Measurements from ENCODE around the gene BMF. TPM values are rescaled to one million over a fixed set of nuclear protein-coding genes. Genes with fewer than 3 reads are reported as not detected.

Gene BMF
- total RNA-seq, 1 donor from 2014 or later, result 153 TPM

Other genes with a start within 250 kb of the BMF start
- gene GPR176, start 188.6 kb downstream of the BMF start, total RNA-seq (ENCODE audit: unreplicated experiment), result 2.4 TPM
- gene EIF2AK4, start 174.8 kb downstream of the BMF start, total RNA-seq (ENCODE audit: unreplicated experiment), result 42.0 TPM
- gene SRP14, start 69.7 kb downstream of the BMF start, total RNA-seq (ENCODE audit: unreplicated experiment), result 235 TPM
- 11.9 TPM for gene BUB1B, start 52.2 kb upstream of the BMF start, total RNA-seq (ENCODE audit: unreplicated experiment)
- 0.31 TPM for gene PAK6, start 130.2 kb upstream of the BMF start, total RNA-seq (ENCODE audit: unreplicated experiment)
- not detected for gene ANKRD63, start 174.2 kb upstream of the BMF start, total RNA-seq (ENCODE audit: unreplicated experiment)
- 71.3 TPM for gene PLCB2, start 199.1 kb upstream of the BMF start, total RNA-seq (ENCODE audit: unreplicated experiment)
- 17.7 TPM for gene INAFM2, start 214.8 kb upstream of the BMF start, total RNA-seq (ENCODE audit: unreplicated experiment)
- gene CCDC9B, start 232.1 kb upstream of the BMF start, total RNA-seq (ENCODE audit: unreplicated experiment), result 0.92 TPM
- not detected for gene PHGR1, start 242.2 kb upstream of the BMF start, total RNA-seq (ENCODE audit: unreplicated experiment)
- 3.6 TPM for gene DISP2, start 249.3 kb upstream of the BMF start, total RNA-seq (ENCODE audit: unreplicated experiment)

Measured in endothelial cell (in vitro differentiated cells).